ENCODE data around the gene C3orf49. TPM values are rescaled to one million over a fixed set of nuclear protein-coding genes. Genes with fewer than 3 reads are reported as not detected.

C3orf49 gene
- total RNA-seq, 5 donors from 2014 or later (not counting 1 experiment from before 2014, with no cell fraction given) = not detected

- H3K9me3 Mint-ChIP-seq = no peaks in the 10 kb centered on the region
- Histone ChIP-seq H3K9me3 (no peaks in the 10 kb centered on the region), H3K4me1 (ENCODE audit: control insufficient read depth in 1 of 2, extremely low read depth in 1 of 2, insufficient read depth in 2 of 2, low read length in 2 of 2) (no peaks in the 10 kb centered on the region), H3K27ac (ENCODE audit: low read length) (no peak overlapping the region), H3K4me3 (ENCODE audit: control insufficient read depth in 1 of 2, extremely low read depth in 1 of 2, low read length in 1 of 2) (no peak overlapping the region), H3K36me3 (ENCODE audit: control insufficient read depth in 2 of 2, extremely low read depth in 1 of 2, insufficient read depth in 1 of 2, low read length in 1 of 2) (no peaks in the 10 kb centered on the region), H3K27me3 (replicated peaks in 1 of 2; ENCODE audit: control insufficient read depth in 2 of 2, extremely low read depth in 1 of 2, insufficient read depth in 2 of 2, low read length in 1 of 2) (no peaks in the 10 kb centered on the region)
- no peaks in the 10 kb centered on the region for H3K36me3 Mint-ChIP-seq
- no peak overlapping the region for H3K27ac Mint-ChIP-seq
- H3K4me3 Mint-ChIP-seq = no peak overlapping the region
- no peaks in the 10 kb centered on the region for H3K4me1 Mint-ChIP-seq
- ChIA-PET POLR2A (no interaction called here), CTCF (no interaction called here)
- peaks cover 0 to 10% of the 10 kb centered on the region in 2 donors for H3K27me3 Mint-ChIP-seq
- ATAC-seq (replicated peaks in 1 of 4) = no peak
- no peak for DNase-seq
- WGBS (ENCODE audit: insufficient coverage) = 64% methylated on average over 3 of the region's 5 CpGs
These were observed 19.0 kb upstream of the C3orf49 start for GRCh38 chr3:63800097-63800496.

DNA sequence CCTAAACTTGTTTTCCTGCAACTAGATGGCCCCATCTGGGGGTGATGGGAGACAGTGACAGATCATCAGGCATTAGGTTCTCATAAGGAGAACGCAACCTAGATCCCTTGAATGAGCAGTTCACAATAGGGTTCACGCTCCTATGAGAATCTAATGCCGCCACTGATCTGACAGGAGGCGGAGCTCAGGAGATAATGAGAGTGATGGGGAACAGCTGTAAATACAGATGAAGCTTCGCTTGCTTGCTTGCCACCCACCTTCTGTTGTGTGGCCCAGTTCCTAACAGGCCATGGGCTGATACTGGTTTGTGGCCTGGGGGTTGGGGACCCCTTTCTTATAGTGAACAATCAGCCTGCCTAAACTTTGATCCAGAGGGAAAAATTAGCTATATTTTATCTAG, 15.2 kb upstream of the C3orf49 start:
- Mint-ChIP-seq H3K4me1 (no peaks in the 10 kb centered on the region), H3K9me3 (no peaks in the 10 kb centered on the region), H3K4me3 (no peak overlapping the region), H3K36me3 (no peaks in the 10 kb centered on the region), H3K27ac (no peak overlapping the region), H3K27me3 (no peaks in the 10 kb centered on the region)
- H3K36me3 ChIP-seq (ENCODE audit: control insufficient read depth in 2 of 2, extremely low read depth in 1 of 2, insufficient read depth in 1 of 2, low read length in 1 of 2) = no peaks in the 10 kb centered on the region
- ChIA-PET CTCF (no interaction called here), POLR2A (interaction anchor here in 1 of 2 donors (0.6 kb wide), 1 partner anchor 129 kb away, joined by 3 read pairs; no protein-coding TSS in a partner anchor)
- no peaks in the 10 kb centered on the region for H3K27me3 ChIP-seq (replicated peaks in 1 of 2; ENCODE audit: control insufficient read depth in 2 of 2, extremely low read depth in 1 of 2, insufficient read depth in 2 of 2, low read length in 1 of 2)
- DNase-seq = no peak
- WGBS (ENCODE audit: insufficient coverage) = 90% methylated on average over 3 of the region's 5 CpGs
- H3K4me3 ChIP-seq (ENCODE audit: control insufficient read depth in 1 of 2, extremely low read depth in 1 of 2, low read length in 1 of 2) = no peak overlapping the region
- H3K9me3 ChIP-seq = no peaks in the 10 kb centered on the region
- H3K27ac ChIP-seq (ENCODE audit: low read length) = no peak overlapping the region
- H3K4me1 ChIP-seq (ENCODE audit: control insufficient read depth in 1 of 2, extremely low read depth in 1 of 2, insufficient read depth in 2 of 2, low read length in 2 of 2) = no peaks in the 10 kb centered on the region
- no peak for ATAC-seq (replicated peaks in 1 of 4)

- ChIA-PET CTCF (interaction anchor here (0.7 to 0.8 kb wide), 3 partner anchors 11 to 1444 kb away, joined by 4 to 8 read pairs (median 8); partner anchors contain the start of gene C3orf49 (in 1 of the 2)), POLR2A (no interaction called here)
- Mint-ChIP-seq H3K36me3 (peaks cover 6% of the 10 kb centered on the region), H3K4me3 (no peak overlapping the region), H3K27ac (no peak overlapping the region), H3K27me3 (no peaks in the 10 kb centered on the region), H3K9me3 (no peaks in the 10 kb centered on the region), H3K4me1 (no peaks in the 10 kb centered on the region)
- Histone ChIP-seq H3K27ac (ENCODE audit: low read length) (no peak overlapping the region), H3K4me1 (ENCODE audit: control insufficient read depth in 1 of 2, extremely low read depth in 1 of 2, insufficient read depth in 2 of 2, low read length in 2 of 2) (no peaks in the 10 kb centered on the region), H3K9me3 (no peaks in the 10 kb centered on the region), H3K36me3 (ENCODE audit: control insufficient read depth in 2 of 2, extremely low read depth in 1 of 2, insufficient read depth in 1 of 2, low read length in 1 of 2) (no peaks in the 10 kb centered on the region), H3K27me3 (replicated peaks in 1 of 2; ENCODE audit: control insufficient read depth in 2 of 2, extremely low read depth in 1 of 2, insufficient read depth in 2 of 2, low read length in 1 of 2) (no peaks in the 10 kb centered on the region), H3K4me3 (ENCODE audit: control insufficient read depth in 1 of 2, extremely low read depth in 1 of 2, low read length in 1 of 2) (no peak overlapping the region)
- DNase-seq = no peak
- 90% methylated on average over 2 of the region's 5 CpGs for WGBS (ENCODE audit: insufficient coverage)
- no peak for ATAC-seq (replicated peaks in 1 of 4)
These were observed 11.0 kb upstream of the C3orf49 start for GRCh38 chr3:63807961-63808565.

DNA sequence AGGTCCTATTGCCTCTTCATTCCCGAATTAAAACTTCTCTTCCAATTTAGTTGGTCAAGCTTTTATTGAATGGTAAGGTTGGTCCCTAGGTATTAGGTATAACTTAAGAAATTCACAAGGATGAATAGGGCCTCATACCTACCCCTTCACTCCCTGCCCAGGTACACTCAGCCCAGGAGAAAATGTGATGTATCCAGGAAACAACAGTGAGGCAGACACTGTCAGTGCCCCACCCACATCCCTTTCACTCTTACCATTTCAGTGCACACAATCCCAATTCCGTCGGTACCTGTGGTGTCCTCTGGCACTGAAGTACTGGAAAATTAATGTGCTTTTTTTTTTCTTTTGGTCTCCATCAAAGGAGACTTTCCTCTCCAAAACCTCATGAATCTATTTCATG, 10.5 kb upstream of the C3orf49 start:
- H3K36me3 ChIP-seq (ENCODE audit: control insufficient read depth in 2 of 2, extremely low read depth in 1 of 2, insufficient read depth in 1 of 2, low read length in 1 of 2) = no peaks in the 10 kb centered on the region
- ChIA-PET CTCF (no interaction called here), POLR2A (no interaction called here)
- no peak overlapping the region for H3K4me3 Mint-ChIP-seq
- ATAC-seq (replicated peaks in 1 of 4) (no peak), DNase-seq (no peak)
- H3K4me1 Mint-ChIP-seq = no peaks in the 10 kb centered on the region
- peaks cover 6% of the 10 kb centered on the region for H3K36me3 Mint-ChIP-seq
- no peaks in the 10 kb centered on the region for H3K9me3 Mint-ChIP-seq
- no peaks in the 10 kb centered on the region for H3K27me3 ChIP-seq (replicated peaks in 1 of 2; ENCODE audit: control insufficient read depth in 2 of 2, extremely low read depth in 1 of 2, insufficient read depth in 2 of 2, low read length in 1 of 2)
- no peak overlapping the region for H3K27ac Mint-ChIP-seq
- no peaks in the 10 kb centered on the region for H3K9me3 ChIP-seq
- H3K4me3 ChIP-seq (ENCODE audit: control insufficient read depth in 1 of 2, extremely low read depth in 1 of 2, low read length in 1 of 2) = no peak overlapping the region
- H3K4me1 ChIP-seq (ENCODE audit: control insufficient read depth in 1 of 2, extremely low read depth in 1 of 2, insufficient read depth in 2 of 2, low read length in 2 of 2) = no peaks in the 10 kb centered on the region
- WGBS (ENCODE audit: insufficient coverage) = 70% methylated on average over 2 of the region's 3 CpGs
- H3K27me3 Mint-ChIP-seq = no peaks in the 10 kb centered on the region
- H3K27ac ChIP-seq (ENCODE audit: low read length) = no peak overlapping the region

GRCh38 chr3:63809607-63810006, 9.5 kb upstream of the C3orf49 start:
- no peaks in the 10 kb centered on the region for H3K4me1 Mint-ChIP-seq
- Histone ChIP-seq H3K36me3 (ENCODE audit: control insufficient read depth in 2 of 2, extremely low read depth in 1 of 2, insufficient read depth in 1 of 2, low read length in 1 of 2) (no peaks in the 10 kb centered on the region), H3K27ac (ENCODE audit: low read length) (no peak overlapping the region), H3K27me3 (replicated peaks in 1 of 2; ENCODE audit: control insufficient read depth in 2 of 2, extremely low read depth in 1 of 2, insufficient read depth in 2 of 2, low read length in 1 of 2) (no peaks in the 10 kb centered on the region), H3K4me3 (ENCODE audit: control insufficient read depth in 1 of 2, extremely low read depth in 1 of 2, low read length in 1 of 2) (no peak overlapping the region), H3K9me3 (no peaks in the 10 kb centered on the region), H3K4me1 (ENCODE audit: control insufficient read depth in 1 of 2, extremely low read depth in 1 of 2, insufficient read depth in 2 of 2, low read length in 2 of 2) (no peaks in the 10 kb centered on the region)
- no peaks in the 10 kb centered on the region for H3K9me3 Mint-ChIP-seq
- no peaks in the 10 kb centered on the region for H3K27me3 Mint-ChIP-seq
- peaks cover 6% of the 10 kb centered on the region for H3K36me3 Mint-ChIP-seq
- ChIA-PET POLR2A (no interaction called here), CTCF (no interaction called here)
- 92% methylated on average over 1 of the region's 6 CpGs for WGBS (ENCODE audit: insufficient coverage)
- no peak overlapping the region for H3K27ac Mint-ChIP-seq
- no peak for ATAC-seq (replicated peaks in 1 of 4)
- H3K4me3 Mint-ChIP-seq = no peak overlapping the region
- DNase-seq = no peak

- H3K27ac Mint-ChIP-seq = no peak overlapping the region
These were observed 4.9 kb upstream of the C3orf49 start for GRCh38 chr3:63814237-63814636.

DNA sequence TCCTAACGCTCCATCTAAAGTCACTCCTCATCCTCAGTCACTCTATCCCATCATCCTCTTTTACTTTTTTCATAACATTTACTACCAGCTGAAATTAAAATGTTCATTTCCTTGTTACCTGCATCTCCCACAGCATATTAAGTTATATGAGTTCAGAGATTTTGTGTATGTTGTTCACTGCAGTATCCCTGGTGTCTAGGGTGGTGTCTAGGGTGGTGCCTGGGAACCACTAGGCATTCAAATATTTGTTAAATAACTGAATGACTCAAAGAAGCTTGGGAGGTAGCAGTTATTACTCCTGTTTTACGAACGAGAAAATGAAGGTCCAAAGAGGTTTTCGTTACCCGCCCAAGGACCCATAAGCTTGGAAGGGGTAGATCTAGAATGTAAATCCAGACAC, 1.9 kb upstream of the C3orf49 start:
- ATAC-seq (replicated peaks in 1 of 4) (no peak), DNase-seq (no peak)
- no peak overlapping the region for H3K27ac Mint-ChIP-seq
- no peaks in the 10 kb centered on the region for H3K27me3 Mint-ChIP-seq
- Histone ChIP-seq H3K27ac (ENCODE audit: low read length) (no peak overlapping the region), H3K4me3 (ENCODE audit: control insufficient read depth in 1 of 2, extremely low read depth in 1 of 2, low read length in 1 of 2) (no peak overlapping the region), H3K36me3 (ENCODE audit: control insufficient read depth in 2 of 2, extremely low read depth in 1 of 2, insufficient read depth in 1 of 2, low read length in 1 of 2) (no peaks in the 10 kb centered on the region), H3K27me3 (replicated peaks in 1 of 2; ENCODE audit: control insufficient read depth in 2 of 2, extremely low read depth in 1 of 2, insufficient read depth in 2 of 2, low read length in 1 of 2) (no peaks in the 10 kb centered on the region), H3K4me1 (ENCODE audit: control insufficient read depth in 1 of 2, extremely low read depth in 1 of 2, insufficient read depth in 2 of 2, low read length in 2 of 2) (no peaks in the 10 kb centered on the region), H3K9me3 (no peaks in the 10 kb centered on the region)
- ChIA-PET POLR2A (no interaction called here), CTCF (interaction anchor here (0.6 to 1.1 kb wide), 3 partner anchors 64 to 1630 kb away, joined by 3 to 9 read pairs (median 3); no protein-coding TSS in a partner anchor)
- H3K36me3 Mint-ChIP-seq = peaks cover 6% of the 10 kb centered on the region
- H3K4me3 Mint-ChIP-seq = no peak overlapping the region
- H3K9me3 Mint-ChIP-seq = no peaks in the 10 kb centered on the region
- H3K4me1 Mint-ChIP-seq = no peaks in the 10 kb centered on the region
- WGBS (ENCODE audit: insufficient coverage) = no CpG with 5 or more reads among the region's 5 CpGs

More at GRCh38 chr3:63814237-63814636, 4.9 kb upstream of the C3orf49 start:
- Histone ChIP-seq H3K4me1 (ENCODE audit: control insufficient read depth in 1 of 2, extremely low read depth in 1 of 2, insufficient read depth in 2 of 2, low read length in 2 of 2) (no peaks in the 10 kb centered on the region), H3K27me3 (replicated peaks in 1 of 2; ENCODE audit: control insufficient read depth in 2 of 2, extremely low read depth in 1 of 2, insufficient read depth in 2 of 2, low read length in 1 of 2) (no peaks in the 10 kb centered on the region), H3K4me3 (ENCODE audit: control insufficient read depth in 1 of 2, extremely low read depth in 1 of 2, low read length in 1 of 2) (no peak overlapping the region), H3K27ac (ENCODE audit: low read length) (no peak overlapping the region), H3K9me3 (no peaks in the 10 kb centered on the region), H3K36me3 (ENCODE audit: control insufficient read depth in 2 of 2, extremely low read depth in 1 of 2, insufficient read depth in 1 of 2, low read length in 1 of 2) (no peaks in the 10 kb centered on the region)
- Mint-ChIP-seq H3K9me3 (no peaks in the 10 kb centered on the region), H3K27me3 (no peaks in the 10 kb centered on the region), H3K4me3 (no peak overlapping the region), H3K4me1 (no peaks in the 10 kb centered on the region), H3K36me3 (peaks cover 10% of the 10 kb centered on the region)
- ChIA-PET POLR2A (no interaction called here), CTCF (no interaction called here)
- 100% methylated on average over 1 of the region's 3 CpGs for WGBS (ENCODE audit: insufficient coverage)
- DNase-seq (no peak), ATAC-seq (replicated peaks in 1 of 4) (no peak)

All from T-cell (primary cell).